HG03097 (cell line): ENCODE data around the gene PLA1A.

Experiments used
- ATAC-seq: cut with Tn5 transposase; IDR thresholded peaks from one replicate; pipeline ENCODE4 v1.9.1; 2021; ENCODE audit not compliant: unreplicated experiment, low FRiP score

The PLA1A gene

DNA sequence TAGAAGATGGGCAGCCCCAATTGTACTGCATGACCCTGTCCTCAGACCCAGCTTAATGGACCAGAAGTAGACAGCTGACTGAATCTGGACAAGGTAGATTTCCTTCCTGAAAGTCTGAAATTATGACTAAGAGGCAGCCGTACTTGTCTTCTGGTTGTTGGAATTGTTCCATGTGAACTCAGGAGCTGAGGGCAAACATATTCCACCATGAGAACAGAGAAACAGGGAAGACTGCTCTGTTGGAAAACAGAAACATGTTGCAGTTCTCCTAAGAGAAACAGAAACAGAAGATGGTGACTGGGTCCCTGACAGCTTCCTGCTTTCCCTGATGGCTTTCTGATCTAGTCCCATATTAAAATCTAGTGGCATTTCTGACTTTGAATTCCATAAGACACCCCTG, 38.6 kb downstream of the PLA1A start:
- no peak for ATAC-seq

- ATAC-seq, result no peak
These were observed 39.4 kb downstream of the PLA1A start for GRCh38 chr3:119636891-119637611.

DNA sequence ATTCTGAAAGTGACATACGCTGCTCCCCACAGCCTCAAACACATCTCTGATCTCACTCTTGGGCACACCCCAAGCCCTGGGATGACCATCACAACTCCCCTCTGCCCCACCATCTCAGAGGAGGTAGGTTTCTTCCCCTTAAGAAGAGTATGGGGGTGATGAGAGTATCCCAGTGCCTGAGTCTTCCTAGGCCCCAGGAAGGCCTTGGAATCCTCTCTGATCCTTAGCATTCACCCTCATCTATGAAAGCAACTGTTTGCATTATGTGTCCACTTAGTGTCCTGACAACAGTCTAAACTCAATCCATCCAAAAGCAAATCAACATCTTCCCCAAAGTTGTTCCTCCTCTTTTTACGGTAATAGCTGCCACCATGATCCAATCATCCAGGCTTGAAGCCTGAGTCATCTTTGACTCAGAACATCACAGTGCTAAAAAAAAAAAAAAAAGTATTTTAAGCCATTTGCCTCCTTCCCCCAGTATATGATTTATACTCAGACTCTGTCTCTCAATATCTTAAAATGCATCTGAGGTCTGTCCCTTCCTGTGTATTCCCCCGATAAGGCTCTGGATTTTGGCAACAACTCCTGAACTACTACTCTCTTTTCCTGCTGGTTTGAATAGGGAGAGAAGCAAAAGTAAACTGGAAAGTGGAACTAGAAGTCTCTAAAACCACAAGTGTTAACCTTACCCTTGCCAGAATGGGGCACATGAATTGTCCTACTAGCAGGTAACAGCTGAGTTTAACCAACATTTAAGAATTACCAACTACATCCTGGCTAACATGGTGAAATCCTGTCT, 40.2 kb downstream of the PLA1A start:
- ATAC-seq, result peak; percentile 35

GRCh38 chr3:119639494-119640350, 42.0 kb downstream of the PLA1A start:
- ATAC-seq, result no peak

DNA sequence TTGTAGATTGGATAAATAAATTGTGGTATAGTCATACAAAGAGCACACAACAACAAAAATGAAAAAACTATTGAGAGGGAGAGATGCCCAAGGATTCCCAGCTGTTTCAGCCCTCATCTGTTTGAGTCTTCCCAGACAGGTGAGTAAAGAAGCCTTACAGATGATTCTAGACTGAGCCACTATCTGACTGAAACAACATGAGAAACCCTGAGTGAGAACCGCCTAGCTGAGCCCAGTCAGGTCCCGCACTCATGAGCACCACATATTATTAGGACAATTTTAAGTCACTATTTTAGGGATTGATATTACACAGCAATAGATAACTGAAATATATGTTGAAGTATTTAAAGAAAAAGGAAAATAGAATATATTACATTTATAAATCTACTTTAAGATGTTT, 43.7 kb downstream of the PLA1A start:
- no peak for ATAC-seq

DNA sequence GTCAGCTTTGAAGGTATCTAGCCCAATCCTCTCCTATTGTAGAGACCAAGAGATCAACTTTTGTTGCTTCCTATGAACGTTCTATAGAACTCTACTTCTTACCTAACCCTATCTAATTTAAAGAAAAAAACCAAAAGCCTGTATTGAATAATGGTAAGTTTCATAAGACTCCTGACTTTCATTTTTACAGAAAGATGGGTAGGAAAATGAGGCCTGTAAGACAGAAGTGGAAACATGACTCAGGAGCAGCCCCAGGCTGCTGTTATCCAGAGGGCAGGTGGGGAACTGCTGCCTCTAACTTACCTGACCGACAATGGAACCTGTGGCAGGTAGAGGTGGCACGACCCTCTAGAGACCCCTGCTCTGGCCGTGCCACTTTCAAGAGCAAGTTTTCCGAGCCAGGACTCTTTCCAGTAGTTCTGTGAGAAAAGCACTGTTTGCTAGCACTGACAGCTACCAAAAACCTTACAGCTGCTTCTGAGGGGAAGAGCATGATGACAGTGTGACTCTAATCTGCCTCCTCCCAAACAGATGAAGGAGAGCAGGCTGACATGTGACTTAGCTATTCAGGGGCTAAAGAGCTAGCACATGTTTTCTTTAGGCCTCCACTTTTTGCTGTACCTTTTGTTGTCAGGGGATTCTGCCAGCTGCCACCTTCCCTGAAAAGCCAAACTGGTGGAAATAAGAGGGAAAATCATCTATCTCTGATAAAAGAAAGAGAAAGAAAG, 45.2 kb downstream of the PLA1A start:
- ATAC-seq, result no peak

DNA sequence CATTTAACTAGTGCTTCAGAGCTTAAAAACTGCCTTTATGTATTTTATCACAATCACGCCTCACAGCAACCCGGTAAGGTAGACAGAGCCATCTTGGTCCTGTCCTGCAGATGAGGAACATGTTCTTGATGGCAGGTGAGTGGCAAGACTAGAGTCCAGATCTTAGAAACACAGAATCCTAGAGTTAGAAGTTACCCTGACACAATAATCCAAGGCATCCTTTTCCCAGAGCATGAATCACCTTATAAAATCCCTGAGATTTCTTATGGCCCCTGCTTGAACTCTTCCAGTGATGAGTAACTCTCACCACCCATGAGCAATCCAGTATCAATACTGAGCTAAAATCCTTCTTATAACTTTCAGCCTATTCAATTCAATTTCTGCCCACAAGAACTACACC, 45.8 kb downstream of the PLA1A start:
- no peak for ATAC-seq

DNA sequence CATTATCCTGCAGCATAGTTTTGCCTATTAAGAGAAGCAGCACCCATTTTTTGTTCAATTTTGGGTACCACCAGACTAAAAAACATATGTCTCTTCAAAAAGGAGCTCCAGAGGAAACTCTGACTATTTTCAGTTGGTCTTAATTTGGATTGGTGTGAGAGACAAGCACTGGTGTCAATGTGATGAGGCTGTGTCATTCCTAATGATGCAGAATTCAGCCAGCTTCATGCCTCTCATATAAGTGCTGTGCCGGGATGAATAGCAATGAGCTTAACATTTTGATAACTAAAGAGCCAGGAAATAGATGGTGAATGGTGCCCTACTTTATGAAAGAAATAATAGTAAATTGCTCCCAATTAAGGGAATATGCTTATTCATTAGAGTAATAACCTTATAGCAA, 46.8 kb downstream of the PLA1A start:
- no peak for ATAC-seq

DNA sequence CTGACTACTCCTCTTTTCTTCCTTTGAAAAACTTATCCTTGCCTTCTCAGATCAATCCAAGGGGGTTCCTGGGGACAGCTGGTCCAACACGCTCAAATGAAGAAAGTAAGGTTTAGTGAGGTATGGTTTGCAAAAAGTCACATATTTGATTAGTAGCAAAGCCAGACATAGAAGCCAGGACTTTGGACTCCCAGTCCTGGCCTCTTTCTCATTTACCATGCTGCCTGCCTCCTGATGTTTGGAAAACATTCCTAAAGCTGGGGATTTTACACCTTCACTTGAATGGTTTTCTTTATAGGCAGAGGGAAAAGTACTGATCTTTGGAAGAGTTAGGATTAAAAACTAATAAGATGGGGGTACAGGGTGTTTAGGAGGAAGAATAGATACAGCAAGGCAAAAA, 48.1 kb downstream of the PLA1A start:
- no peak for ATAC-seq

- no peak for ATAC-seq
These were observed 49.5 kb downstream of the PLA1A start for GRCh38 chr3:119647171-119647570.

DNA sequence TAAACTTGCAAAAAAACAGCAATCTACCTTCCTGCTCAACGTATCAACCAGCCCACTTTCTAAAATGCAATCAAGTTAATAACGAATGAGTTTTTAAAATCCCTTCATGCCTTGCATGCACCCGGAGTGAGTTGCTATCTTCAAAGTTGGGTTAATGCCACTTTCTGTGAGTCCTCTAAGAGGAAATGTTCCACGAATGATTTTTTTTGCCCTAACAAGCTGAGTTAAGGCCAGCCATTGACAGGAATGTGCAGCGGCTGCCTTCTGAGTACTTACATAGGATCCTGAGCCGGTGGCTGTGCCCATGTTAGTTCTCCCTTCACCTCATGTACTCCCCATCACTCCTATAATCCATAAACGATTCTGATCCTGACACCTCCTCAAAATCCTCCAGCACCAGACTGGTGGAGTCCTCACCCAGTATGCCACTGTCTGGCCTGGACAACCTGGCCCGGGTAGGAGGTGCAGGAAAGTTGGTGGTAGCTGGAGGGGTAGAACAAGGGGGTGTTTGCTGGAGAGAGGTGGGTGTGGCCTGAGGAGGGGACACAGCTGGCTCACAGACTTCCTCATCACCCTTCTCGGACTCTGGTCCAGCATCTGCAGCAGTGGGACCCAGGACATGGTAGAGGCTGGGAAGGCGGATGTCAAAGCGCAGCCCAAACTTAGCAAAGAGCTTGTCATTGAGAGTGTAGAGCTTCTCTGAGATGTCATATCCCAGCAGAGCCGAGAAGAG, 50.3 kb downstream of the PLA1A start:
- no peak for ATAC-seq

DNA sequence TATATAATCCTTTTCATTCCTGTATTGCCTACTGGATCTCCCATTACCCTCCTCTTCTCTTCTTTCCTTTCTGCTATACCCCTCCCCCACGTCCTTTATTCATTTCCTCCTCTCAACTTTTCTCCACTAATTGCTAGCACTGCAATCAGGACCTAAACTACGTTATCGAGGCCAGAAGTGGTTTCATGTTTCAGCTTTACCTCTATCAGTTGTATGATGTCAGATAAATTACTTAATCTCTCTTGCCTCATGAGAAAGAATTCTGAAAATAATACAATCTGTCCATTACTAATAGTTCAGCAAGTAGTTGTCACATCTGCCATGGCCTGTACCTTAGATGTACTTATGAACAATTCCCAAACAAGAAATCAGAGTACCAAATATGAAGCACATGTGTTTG, 52.1 kb downstream of the PLA1A start:
- ATAC-seq, result no peak

DNA sequence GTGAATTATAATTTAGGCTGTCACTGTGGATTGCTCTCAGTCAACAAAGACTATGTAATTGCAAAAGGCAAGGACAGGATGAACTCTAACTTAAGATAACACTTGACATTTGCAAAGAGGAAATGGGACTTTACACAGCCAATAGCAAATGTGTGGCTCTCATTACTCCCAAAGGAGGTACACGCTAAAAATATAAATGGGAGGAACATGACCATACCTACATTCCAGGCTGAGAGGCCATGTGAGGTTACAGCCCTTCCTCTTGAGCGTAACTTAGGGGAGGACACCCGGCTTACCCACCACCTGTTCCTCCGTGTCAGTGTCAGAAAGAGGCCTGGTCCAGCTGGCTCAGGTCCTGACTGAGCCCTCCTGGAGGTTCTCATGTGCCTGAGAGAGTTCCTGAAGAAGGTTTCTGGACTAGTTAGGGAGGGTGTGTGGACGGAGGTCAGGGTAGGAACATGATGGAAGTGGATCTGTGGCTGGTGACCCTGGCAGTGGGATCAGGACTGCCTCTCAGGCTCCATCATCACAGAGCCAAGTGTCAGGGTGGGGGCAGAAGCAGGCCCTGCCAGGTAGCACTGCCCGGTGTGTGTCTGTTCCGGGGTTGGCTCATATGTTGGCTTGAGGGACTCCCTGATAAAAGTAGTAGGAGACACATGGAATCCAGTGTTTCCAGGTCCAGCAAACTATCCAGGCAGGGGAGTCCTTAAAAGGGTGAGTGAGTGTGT, 54.8 kb downstream of the PLA1A start:
- no peak for ATAC-seq

DNA sequence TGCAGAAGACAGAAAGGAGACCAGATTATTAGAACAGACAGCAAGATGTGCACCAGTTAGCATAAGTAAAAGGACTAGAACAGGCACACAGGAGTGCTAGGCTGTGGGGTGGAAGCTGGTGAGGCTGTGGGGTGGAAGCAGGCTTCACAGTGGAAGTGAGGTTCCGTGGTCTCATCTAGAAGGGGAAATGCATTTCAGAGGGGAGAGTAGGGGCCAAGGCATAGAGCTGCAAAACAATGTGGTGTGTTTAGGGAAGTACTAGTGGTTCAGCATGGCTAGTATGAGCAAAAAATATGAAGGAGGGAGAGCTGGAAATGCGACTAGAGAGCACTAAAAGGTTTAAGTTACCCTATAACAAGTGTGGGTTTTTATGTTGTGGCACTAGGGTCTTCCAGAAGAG, 56.2 kb downstream of the PLA1A start:
- no peak for ATAC-seq

- no peak for ATAC-seq
These were observed 60.4 kb downstream of the PLA1A start for GRCh38 chr3:119657887-119658702.

GRCh38 chr3:119658994-119659393, 61.3 kb downstream of the PLA1A start:
- no peak for ATAC-seq

DNA sequence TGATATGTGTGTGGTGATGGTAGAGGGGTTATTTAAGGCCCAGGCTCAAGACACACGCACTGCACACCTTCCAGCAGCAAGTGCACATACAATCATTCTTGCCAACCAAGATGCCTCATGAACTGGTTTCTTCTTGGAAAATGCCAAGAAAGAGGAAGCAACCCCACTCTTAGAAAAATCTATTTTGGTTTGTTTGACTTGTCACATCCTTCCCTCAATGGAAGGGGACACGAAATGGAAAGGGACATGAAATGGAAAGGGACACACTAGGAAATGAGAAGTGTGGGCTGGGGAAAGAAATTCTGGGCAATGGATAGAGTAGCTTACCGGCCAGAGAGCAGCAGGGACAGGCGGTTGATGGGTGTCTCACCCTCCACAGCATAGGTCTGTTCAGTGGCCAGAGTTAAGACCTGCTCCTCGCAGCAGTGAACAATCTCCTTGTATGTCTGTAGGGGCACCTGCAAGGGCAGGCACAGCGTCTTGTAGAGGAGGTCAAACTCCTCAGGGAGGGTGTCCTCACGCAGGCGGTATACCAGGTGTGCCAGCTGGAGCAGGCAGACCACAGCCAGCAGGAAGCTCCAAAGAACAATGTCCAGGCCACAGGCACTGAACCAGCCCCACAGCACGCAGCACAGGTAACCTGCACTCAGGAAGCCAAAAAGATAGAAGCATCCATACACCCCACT, 62.1 kb downstream of the PLA1A start:
- no peak for ATAC-seq
